CD8-positive, alpha-beta memory T cell (primary cell): ENCODE results near the gene PEX11B. TPM values are rescaled to one million over a fixed set of nuclear protein-coding genes. Genes with fewer than 3 reads are reported as not detected.
A peak's percentile ranks its signal among the peaks of the same experiment; 100 is the strongest.

Experiments used
- CTCF ChIA-PET: fragments of 350-600 bp; sonication (Branson Sonifier 250); formaldehyde crosslinking; loops from one replicate; lab custom pipeline; 2021; ENCODE audit warnings: antibody characterized with exemption; lab: Charles Lee
- POLR2A ChIA-PET: fragments of 350-600 bp; sonication (Branson Sonifier 250); formaldehyde crosslinking; loops from one replicate; lab custom pipeline; 2021; ENCODE audit warnings: antibody characterized with exemption; lab: Charles Lee
- DNase-seq, 5 donors: peaks; one replicate each; pipeline versions ENCODE4 v3.0.0 to v3.0.0-alpha.2; 2020 to 2022; ENCODE audit warnings: mixed read lengths in 1 of 5
- H3K27ac ChIP-seq: one replicate; pipeline ENCODE4 v1.7.0; 2013; ENCODE audit warnings: low read depth, mild to moderate bottlenecking, low read length, moderate library complexity
- H3K27me3 ChIP-seq: 2 replicates; pipeline ENCODE4 v1.7.0; 2013; ENCODE audit warnings: low read length, mild to moderate bottlenecking; ENCODE audit not compliant: insufficient read depth, poor library complexity, severe bottlenecking
- H3K36me3 ChIP-seq: 2 replicates; pipeline ENCODE4 v1.7.0; 2013; ENCODE audit warnings: mild to moderate bottlenecking, low read length, moderate library complexity; ENCODE audit not compliant: insufficient read depth
- H3K4me1 ChIP-seq: 2 replicates; pipeline ENCODE4 v1.7.0; 2013; ENCODE audit warnings: mild to moderate bottlenecking, low read length, moderate library complexity; ENCODE audit not compliant: insufficient read depth
- H3K4me3 ChIP-seq: 2 replicates; pipeline ENCODE4 v1.7.0; 2013; ENCODE audit warnings: mild to moderate bottlenecking, low read length
- H3K9me3 ChIP-seq: 2 replicates; pipeline ENCODE4 v1.7.0; 2013; ENCODE audit warnings: mild to moderate bottlenecking, low read length
- H3K27ac Mint-ChIP-seq, 8 donors: one replicate each; pipeline ENCODE4 v1.8.0; 2020 to 2021; ENCODE audit warnings: mixed read lengths in 8 of 8, mild to moderate bottlenecking in 6 of 8, inconsistent platforms in 3 of 8, moderate library complexity in 3 of 8
- H3K27me3 Mint-ChIP-seq, 2 donors: one replicate each; pipeline ENCODE4 v1.8.0; 2020 to 2021; ENCODE audit warnings: mixed read lengths in 2 of 2, mild to moderate bottlenecking in 1 of 2, moderate library complexity in 1 of 2
- H3K36me3 Mint-ChIP-seq, 3 donors: one replicate each; pipeline ENCODE4 v1.8.0; 2020 to 2021; ENCODE audit warnings: mixed read lengths in 3 of 3, inconsistent platforms in 1 of 3, mild to moderate bottlenecking in 1 of 3
- H3K4me1 Mint-ChIP-seq, 3 donors: one replicate each; pipeline ENCODE4 v1.8.0; 2020 to 2021; ENCODE audit warnings: mixed read lengths in 3 of 3, inconsistent platforms in 1 of 3, mild to moderate bottlenecking in 1 of 3
- H3K4me3 Mint-ChIP-seq, 7 donors: one replicate each; pipeline ENCODE4 v1.8.0; 2020 to 2021; ENCODE audit warnings: mixed read lengths in 7 of 7, mild to moderate bottlenecking in 6 of 7, moderate library complexity in 4 of 7, inconsistent platforms in 2 of 7
- H3K9me3 Mint-ChIP-seq, 5 donors: one replicate each; pipeline ENCODE4 v1.8.0; 2020 to 2022; ENCODE audit warnings: mixed read lengths in 5 of 5, mild to moderate bottlenecking in 3 of 5, moderate library complexity in 2 of 5, inconsistent platforms in 1 of 5
- polyA plus RNA-seq: library from polyadenylated mRNA; unstranded; fragments of 300-500 nt; fragmentation: Illumina TruSeq; gene quantifications from one replicate; pipeline ENCODE4 v1.2.3, GENCODE V29; 2021
- total RNA-seq, 2 experiments: library from RNA; stranded (reverse); gene quantifications; one replicate each; pipeline ENCODE4 v1.2.3, GENCODE V29; 2021

The PEX11B gene
- total and polyA plus RNA-seq, 3 experiments from 2014 or later, result 42.0 to 46.9 (median 43.1) TPM

- DNase-seq, result no peak
- peaks cover 10% of the 10 kb centered on the region for H3K36me3 ChIP-seq
- H3K9me3 ChIP-seq, result no peaks in the 10 kb centered on the region
- Mint-ChIP-seq H3K27me3 (no peaks in the 10 kb centered on the region), H3K4me1 (peaks cover 71 to 89% (median 85%) of the 10 kb centered on the region in 3 donors), H3K36me3 (peaks cover 0 to 50% (median 8%) of the 10 kb centered on the region in 3 donors), H3K9me3 (no peaks in the 10 kb centered on the region), H3K4me3 (no peak overlapping the region), H3K27ac (peak overlapping the region; percentile 1 to 48 (median 36))
- H3K27ac ChIP-seq, result no peak overlapping the region
- H3K4me1 ChIP-seq, result peaks cover 45% of the 10 kb centered on the region
- CTCF ChIA-PET, result no interaction called here
- no peak overlapping the region for H3K4me3 ChIP-seq
- POLR2A ChIA-PET, result interaction anchor here (0.7 kb wide), 1 partner anchor 20 kb away, joined by 3 read pairs; no protein-coding TSS in a partner anchor
- H3K27me3 ChIP-seq, result no peaks in the 10 kb centered on the region
Observed at GRCh38 chr1:145951526-145951925, 33.0 kb upstream of the PEX11B start.

GRCh38 chr1:145949219-145949618 lies 30.7 kb upstream of the PEX11B start:
- Mint-ChIP-seq H3K27ac (peak overlapping the region in 6 of 8 donors; percentile 6 to 81 (median 46)), H3K4me1 (peaks cover 50 to 71% (median 68%) of the 10 kb centered on the region in 3 donors), H3K27me3 (no peaks in the 10 kb centered on the region), H3K9me3 (no peaks in the 10 kb centered on the region), H3K4me3 (no peak overlapping the region), H3K36me3 (peaks cover 0 to 60% (median 10%) of the 10 kb centered on the region in 3 donors)
- H3K4me3 ChIP-seq, result no peak overlapping the region
- H3K36me3 ChIP-seq, result peaks cover 13% of the 10 kb centered on the region
- no peak for DNase-seq
- H3K27ac ChIP-seq, result no peak overlapping the region
- H3K4me1 ChIP-seq, result peaks cover 24% of the 10 kb centered on the region
- H3K27me3 ChIP-seq, result no peaks in the 10 kb centered on the region
- H3K9me3 ChIP-seq, result no peaks in the 10 kb centered on the region
- ChIA-PET POLR2A (interaction anchor here (1.5 kb wide), 1 partner anchor 9 kb away, joined by 6 read pairs; the partner anchor contains the start of gene LIX1L), CTCF (interaction anchor here (0.7 to 1.7 kb wide), 5 partner anchors 9 to 104 kb away, joined by 3 to 6 read pairs (median 5); partner anchors contain the start of genes ANKRD34A, LIX1L, NUDT17 and POLR3GL)

- CTCF ChIA-PET, result no interaction called here
- Histone ChIP-seq H3K4me3 (no peak overlapping the region), H3K36me3 (peaks cover 18% of the 10 kb centered on the region), H3K27ac (no peak overlapping the region), H3K9me3 (no peaks in the 10 kb centered on the region), H3K27me3 (no peaks in the 10 kb centered on the region), H3K4me1 (peaks cover 13% of the 10 kb centered on the region)
- Mint-ChIP-seq H3K27me3 (no peaks in the 10 kb centered on the region), H3K36me3 (peaks cover 0 to 66% (median 13%) of the 10 kb centered on the region in 3 donors), H3K27ac (peak overlapping the region in 2 of 8 donors; percentile 0 to 52), H3K4me1 (peaks cover 38 to 63% (median 59%) of the 10 kb centered on the region in 3 donors), H3K4me3 (no peak overlapping the region), H3K9me3 (no peaks in the 10 kb centered on the region)
- no peak for DNase-seq
- POLR2A ChIA-PET, result no interaction called here
Observed at GRCh38 chr1:145947551-145947950, 29.0 kb upstream of the PEX11B start.

DNA sequence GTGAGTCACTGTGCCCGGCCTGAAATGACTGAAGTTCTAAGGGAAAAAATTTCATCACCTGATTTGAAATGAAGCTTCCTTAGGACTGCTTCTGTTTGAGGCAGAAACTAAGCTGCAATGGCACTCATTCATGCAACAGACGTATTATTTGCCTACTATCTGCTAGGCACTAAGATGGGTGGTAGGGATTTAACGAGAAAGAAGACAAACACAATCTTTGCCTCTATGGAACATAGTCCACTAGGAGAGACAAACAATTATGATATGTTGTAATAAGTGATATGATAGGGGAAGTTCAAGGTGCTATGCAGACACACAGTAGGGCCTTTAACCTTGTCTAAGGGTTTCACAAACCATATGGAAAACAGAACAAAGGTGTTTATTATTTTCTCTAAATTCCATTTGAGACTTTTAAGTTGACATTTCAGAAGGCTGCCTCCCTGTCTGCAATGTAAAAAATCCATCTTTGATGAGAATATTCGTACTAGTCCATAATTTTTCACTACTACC lies 28.0 kb upstream of the PEX11B start:
- peaks cover 23% of the 10 kb centered on the region for H3K36me3 ChIP-seq
- no peaks in the 10 kb centered on the region for H3K9me3 ChIP-seq
- DNase-seq, result no peak
- Mint-ChIP-seq H3K4me1 (peaks cover 29 to 58% (median 52%) of the 10 kb centered on the region in 3 donors), H3K9me3 (no peaks in the 10 kb centered on the region), H3K36me3 (peaks cover 0 to 67% (median 15%) of the 10 kb centered on the region in 3 donors), H3K27me3 (no peaks in the 10 kb centered on the region), H3K4me3 (no peak overlapping the region), H3K27ac (peak overlapping the region in 1 of 8 donors; percentile 0)
- ChIA-PET POLR2A (no interaction called here), CTCF (interaction anchor here (1.5 kb wide), 1 partner anchor 12 kb away, joined by 4 read pairs; the partner anchor contains the start of gene LIX1L)
- peaks cover 13% of the 10 kb centered on the region for H3K4me1 ChIP-seq
- no peaks in the 10 kb centered on the region for H3K27me3 ChIP-seq
- no peak overlapping the region for H3K4me3 ChIP-seq
- H3K27ac ChIP-seq, result no peak overlapping the region

DNA sequence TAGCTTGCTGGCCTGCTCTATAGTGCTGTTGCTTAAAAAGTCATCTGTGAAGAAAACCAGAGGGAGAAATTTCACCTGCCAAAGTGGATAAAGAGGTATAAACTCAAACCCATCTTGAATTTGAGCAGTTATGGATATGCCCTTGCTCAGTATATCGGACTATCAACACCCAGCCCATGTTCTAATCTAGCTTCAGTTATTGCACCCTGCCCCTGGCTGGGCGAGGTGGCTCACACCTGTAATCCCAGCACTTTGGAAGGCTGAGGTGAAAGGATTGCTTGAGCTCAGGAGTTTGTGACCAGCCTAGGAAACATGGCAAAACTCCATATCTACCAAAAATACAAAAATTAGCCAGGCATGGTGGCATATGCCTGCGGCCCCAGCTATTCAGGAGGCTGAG lies 26.0 kb upstream of the PEX11B start:
- Mint-ChIP-seq H3K4me3 (no peak overlapping the region), H3K36me3 (peaks cover 0 to 68% (median 12%) of the 10 kb centered on the region in 3 donors), H3K27me3 (no peaks in the 10 kb centered on the region), H3K27ac (peak overlapping the region in 3 of 8 donors; percentile 24 to 69 (median 38)), H3K9me3 (no peaks in the 10 kb centered on the region), H3K4me1 (peaks cover 14 to 40% (median 33%) of the 10 kb centered on the region in 3 donors)
- no peak overlapping the region for H3K27ac ChIP-seq
- peaks cover 23% of the 10 kb centered on the region for H3K36me3 ChIP-seq
- no peaks in the 10 kb centered on the region for H3K27me3 ChIP-seq
- H3K9me3 ChIP-seq, result no peaks in the 10 kb centered on the region
- ChIA-PET CTCF (interaction anchor here (0.7 to 1.3 kb wide), 5 partner anchors 13 to 99 kb away, joined by 3 to 5 read pairs (median 3); partner anchors contain the start of genes ITGA10, LIX1L and NUDT17), POLR2A (interaction anchor here (0.9 kb wide), 1 partner anchor 99 kb away, joined by 3 read pairs; the partner anchor contains the start of gene NUDT17)
- no peaks in the 10 kb centered on the region for H3K4me1 ChIP-seq
- no peak for DNase-seq
- H3K4me3 ChIP-seq, result no peak overlapping the region

DNA sequence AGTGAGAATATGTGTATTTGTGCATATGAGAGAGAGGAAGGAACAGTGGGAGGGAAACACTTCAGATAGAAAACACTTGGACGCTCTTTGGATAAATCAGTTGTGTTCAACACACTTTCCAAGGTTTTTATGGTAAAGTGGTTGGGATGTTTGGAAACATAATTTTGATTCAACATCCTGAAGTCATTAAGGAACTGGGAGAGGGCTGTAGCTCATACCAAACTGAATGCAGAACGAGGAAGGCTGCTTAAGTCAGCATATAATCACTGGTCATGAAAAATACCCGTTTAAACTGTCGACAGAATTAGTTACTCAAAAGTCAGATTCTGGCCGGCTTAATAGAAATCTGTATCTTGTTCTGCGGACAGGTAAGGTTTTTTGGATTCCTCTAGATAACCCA lies 24.4 kb upstream of the PEX11B start:
- H3K27me3 ChIP-seq, result no peaks in the 10 kb centered on the region
- no peak for DNase-seq
- H3K36me3 ChIP-seq, result peaks cover 23% of the 10 kb centered on the region
- ChIA-PET CTCF (interaction anchor here (1.4 kb wide), 1 partner anchor 35 kb away, joined by 5 read pairs; no protein-coding TSS in a partner anchor), POLR2A (no interaction called here)
- Mint-ChIP-seq H3K27me3 (no peaks in the 10 kb centered on the region), H3K36me3 (peaks cover 0 to 64% (median 12%) of the 10 kb centered on the region in 3 donors), H3K4me3 (no peak overlapping the region), H3K9me3 (no peaks in the 10 kb centered on the region), H3K27ac (peak overlapping the region in 4 of 8 donors; percentile 10 to 58 (median 36)), H3K4me1 (peaks cover 4 to 23% (median 19%) of the 10 kb centered on the region in 3 donors)
- H3K4me3 ChIP-seq, result no peak overlapping the region
- H3K4me1 ChIP-seq, result no peaks in the 10 kb centered on the region
- H3K9me3 ChIP-seq, result no peaks in the 10 kb centered on the region
- H3K27ac ChIP-seq, result no peak overlapping the region

DNA sequence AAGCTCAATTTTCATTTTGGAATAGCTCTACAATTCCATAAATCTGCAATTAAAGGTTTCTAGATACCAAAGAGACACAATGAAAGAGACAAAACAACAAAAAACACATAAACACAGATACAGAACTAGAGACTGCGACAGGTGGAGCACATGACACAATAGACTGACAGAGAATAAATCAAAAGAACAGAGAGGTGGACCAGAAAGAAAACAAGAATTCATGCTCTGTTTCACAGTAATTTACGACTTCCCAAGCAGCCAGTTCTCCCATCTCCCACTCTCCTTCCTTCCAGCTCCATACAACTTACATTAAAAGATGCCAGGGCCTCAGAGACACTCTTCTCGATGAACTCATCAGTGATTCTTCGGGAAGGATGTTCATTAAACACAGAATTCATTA lies 23.9 kb upstream of the PEX11B start:
- Mint-ChIP-seq H3K4me3 (no peak overlapping the region), H3K4me1 (peaks cover 4 to 19% (median 19%) of the 10 kb centered on the region in 3 donors), H3K36me3 (peaks cover 0 to 64% (median 12%) of the 10 kb centered on the region in 3 donors), H3K9me3 (no peaks in the 10 kb centered on the region), H3K27ac (no peak overlapping the region), H3K27me3 (no peaks in the 10 kb centered on the region)
- Histone ChIP-seq H3K4me3 (no peak overlapping the region), H3K36me3 (peaks cover 21% of the 10 kb centered on the region), H3K27ac (no peak overlapping the region), H3K27me3 (no peaks in the 10 kb centered on the region), H3K9me3 (no peaks in the 10 kb centered on the region), H3K4me1 (no peaks in the 10 kb centered on the region)
- POLR2A ChIA-PET, result no interaction called here
- CTCF ChIA-PET, result interaction anchor here (1.4 kb wide), 1 partner anchor 35 kb away, joined by 5 read pairs; no protein-coding TSS in a partner anchor
- DNase-seq, result no peak

- H3K27me3 Mint-ChIP-seq, result no peaks in the 10 kb centered on the region
Observed at GRCh38 chr1:145937436-145937835, 18.9 kb upstream of the PEX11B start.

More at GRCh38 chr1:145937436-145937835, 18.9 kb upstream of the PEX11B start:
- no peak overlapping the region for H3K27ac ChIP-seq
- ChIA-PET POLR2A (no interaction called here), CTCF (interaction anchor here (3.0 kb wide), 1 partner anchor 10 kb away, joined by 8 read pairs; the partner anchor contains the start of gene RBM8A)
- H3K36me3 ChIP-seq, result peaks cover 3% of the 10 kb centered on the region
- H3K4me3 Mint-ChIP-seq, result no peak overlapping the region
- no peaks in the 10 kb centered on the region for H3K9me3 ChIP-seq
- no peak for DNase-seq
- H3K27ac Mint-ChIP-seq, result peak overlapping the region in 3 of 8 donors; percentile 5 to 47 (median 32)
- peaks cover 13% of the 10 kb centered on the region for H3K4me1 ChIP-seq
- H3K4me3 ChIP-seq, result no peak overlapping the region
- no peaks in the 10 kb centered on the region for H3K27me3 ChIP-seq
- H3K9me3 Mint-ChIP-seq, result no peaks in the 10 kb centered on the region
- peaks cover 0 to 58% (median 16%) of the 10 kb centered on the region in 3 donors for H3K36me3 Mint-ChIP-seq
- peaks cover 13 to 18% (median 16%) of the 10 kb centered on the region in 3 donors for H3K4me1 Mint-ChIP-seq
